ENCODE measurements around the gene SPG21.
"Not testable (repeated sequence)": the region's sequence is repeated elsewhere in the genome, so short reads cannot be mapped to it uniquely, and the experiment has no call there.

SPG21 gene, protein sequence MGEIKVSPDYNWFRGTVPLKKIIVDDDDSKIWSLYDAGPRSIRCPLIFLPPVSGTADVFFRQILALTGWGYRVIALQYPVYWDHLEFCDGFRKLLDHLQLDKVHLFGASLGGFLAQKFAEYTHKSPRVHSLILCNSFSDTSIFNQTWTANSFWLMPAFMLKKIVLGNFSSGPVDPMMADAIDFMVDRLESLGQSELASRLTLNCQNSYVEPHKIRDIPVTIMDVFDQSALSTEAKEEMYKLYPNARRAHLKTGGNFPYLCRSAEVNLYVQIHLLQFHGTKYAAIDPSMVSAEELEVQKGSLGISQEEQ

DNA sequence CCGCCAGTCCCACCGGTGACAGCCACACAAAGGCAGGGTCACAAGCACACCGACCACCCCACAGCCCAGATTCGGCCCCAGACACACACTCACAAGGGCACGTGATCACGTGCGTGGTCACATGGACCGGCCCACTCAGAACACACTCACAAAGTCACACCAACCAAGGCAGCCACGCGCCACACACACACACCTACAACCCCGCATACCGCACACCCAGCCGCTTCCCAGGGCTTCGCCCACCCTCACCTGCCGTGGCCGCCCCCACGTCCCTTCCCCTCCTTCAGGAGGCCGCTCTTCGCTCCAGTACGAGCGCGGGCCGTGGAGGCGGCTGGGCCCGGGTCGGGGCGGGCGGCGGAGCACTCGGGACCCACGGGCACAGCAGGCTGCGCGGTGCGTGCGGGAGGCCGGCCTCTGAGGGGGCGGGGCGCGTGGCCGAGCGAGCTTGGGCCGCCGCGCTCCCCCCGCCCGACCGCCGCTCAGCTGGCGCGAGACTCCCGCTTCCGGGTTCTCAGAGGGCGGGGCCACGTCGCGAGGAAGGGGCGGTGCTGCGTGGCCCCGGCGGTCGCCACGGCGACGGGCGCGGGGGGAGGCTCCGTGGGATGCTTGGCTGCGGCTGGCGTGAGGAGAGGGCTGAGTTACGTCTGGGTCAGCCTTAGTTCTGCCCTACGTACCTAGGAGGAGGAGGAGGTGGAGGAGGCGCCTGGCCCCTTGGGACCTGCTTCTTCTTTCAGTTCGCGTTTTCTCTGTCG is at the start of gene SPG21:
SPG21 (minus strand) TSS at position 499 of the 752 bp plus-strand sequence. CDS start 6,345 bp downstream, outside the sequence.
- in situ Hi-C loops (cut with MboI; ENCODE audit: low pct_unique_long_range_greater_than_20kb, low sequenced_read_pairs), result no loop called here

DNA sequence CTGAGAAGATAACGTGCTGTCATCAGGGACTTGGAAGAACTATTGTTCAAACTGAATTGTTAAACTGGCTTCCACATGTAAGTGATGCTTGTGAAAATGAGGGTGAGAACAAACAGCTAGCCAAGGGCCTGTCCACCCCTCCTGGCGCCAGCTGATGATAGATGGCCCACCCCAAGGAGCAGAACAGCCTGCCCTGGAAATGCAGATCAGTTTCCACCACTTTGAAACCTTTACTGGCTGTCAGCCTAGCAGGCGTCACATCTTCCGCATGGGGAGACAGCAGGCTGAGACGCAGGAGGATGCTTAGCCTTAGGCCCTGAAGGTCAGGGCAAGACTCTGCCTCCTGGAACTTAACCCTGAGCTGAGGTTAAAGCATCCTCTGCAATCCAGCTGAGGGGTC is 49.1 kb upstream of the SPG21 start:
- in situ Hi-C loops (cut with MboI; ENCODE audit: low pct_unique_long_range_greater_than_20kb, low sequenced_read_pairs), result no loop called here
- DNase-seq, result no peak

More for the DNA sequence above, at the start of gene SPG21:
- peak; percentile 99 for DNase-seq

DNA sequence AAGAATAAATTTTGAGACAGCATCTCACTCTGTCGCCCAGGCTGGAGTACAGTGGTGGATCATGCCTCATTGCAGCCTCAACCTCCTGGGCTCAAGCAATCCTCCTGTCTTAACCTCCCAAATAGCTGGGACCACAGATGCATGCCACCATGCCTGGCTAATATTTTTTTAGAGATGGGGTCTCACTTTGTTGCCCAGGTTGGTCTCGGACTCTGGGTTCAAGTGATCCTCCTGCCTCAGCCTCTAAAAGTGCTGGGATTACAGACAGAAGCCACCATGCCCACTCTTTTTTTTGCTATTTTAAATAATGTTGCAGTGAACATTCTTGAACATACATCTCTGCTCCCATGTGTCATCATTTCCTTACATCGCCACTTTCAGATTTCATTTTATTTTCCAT is 48.7 kb upstream of the SPG21 start:
- in situ Hi-C loops (cut with MboI; ENCODE audit: low pct_unique_long_range_greater_than_20kb, low sequenced_read_pairs), result no loop called here
- DNase-seq, result no peak

DNA sequence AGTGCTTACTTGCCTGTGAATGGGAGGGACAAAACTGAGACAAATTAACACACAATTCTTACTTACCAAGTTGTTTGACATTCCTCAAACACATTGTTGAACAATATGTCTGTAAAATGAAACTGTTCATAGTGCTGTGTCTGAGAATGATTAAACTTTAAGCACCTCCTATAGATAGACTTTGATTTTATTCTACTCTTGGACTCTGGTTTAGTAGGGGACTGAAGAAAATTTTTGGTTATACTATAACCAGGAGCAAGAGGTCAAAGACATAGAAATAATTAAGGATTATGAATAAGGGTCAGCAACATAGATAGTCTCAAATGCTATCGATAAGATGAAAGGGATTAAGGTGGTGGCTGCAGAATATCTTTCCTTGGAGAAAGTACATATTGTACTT is 47.6 kb upstream of the SPG21 start:
- DNase-seq, result no peak
- in situ Hi-C loops (cut with MboI; ENCODE audit: low pct_unique_long_range_greater_than_20kb, low sequenced_read_pairs), result no loop called here

DNA sequence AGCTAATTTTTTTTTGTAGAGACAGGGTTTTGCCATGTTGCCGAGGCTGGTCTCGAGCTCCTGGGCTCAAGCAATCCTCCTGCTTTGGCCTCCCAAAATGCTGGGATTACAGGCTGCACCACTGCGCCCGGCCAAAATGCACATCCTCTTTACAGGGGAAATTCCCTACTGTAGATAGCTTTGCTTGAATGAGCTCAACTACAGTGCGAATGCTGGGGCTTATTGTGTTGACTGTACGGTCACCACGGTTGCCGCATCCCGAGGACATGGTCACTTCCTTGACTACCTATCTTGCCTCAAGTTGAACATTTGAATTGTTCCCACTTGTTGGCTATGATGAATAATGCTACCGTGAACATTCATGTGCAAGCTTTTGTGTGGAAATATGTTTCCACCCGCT is 45.0 kb upstream of the SPG21 start:
- DNase-seq, result no peak
- in situ Hi-C loops (cut with MboI; ENCODE audit: low pct_unique_long_range_greater_than_20kb, low sequenced_read_pairs), result no loop called here

DNA sequence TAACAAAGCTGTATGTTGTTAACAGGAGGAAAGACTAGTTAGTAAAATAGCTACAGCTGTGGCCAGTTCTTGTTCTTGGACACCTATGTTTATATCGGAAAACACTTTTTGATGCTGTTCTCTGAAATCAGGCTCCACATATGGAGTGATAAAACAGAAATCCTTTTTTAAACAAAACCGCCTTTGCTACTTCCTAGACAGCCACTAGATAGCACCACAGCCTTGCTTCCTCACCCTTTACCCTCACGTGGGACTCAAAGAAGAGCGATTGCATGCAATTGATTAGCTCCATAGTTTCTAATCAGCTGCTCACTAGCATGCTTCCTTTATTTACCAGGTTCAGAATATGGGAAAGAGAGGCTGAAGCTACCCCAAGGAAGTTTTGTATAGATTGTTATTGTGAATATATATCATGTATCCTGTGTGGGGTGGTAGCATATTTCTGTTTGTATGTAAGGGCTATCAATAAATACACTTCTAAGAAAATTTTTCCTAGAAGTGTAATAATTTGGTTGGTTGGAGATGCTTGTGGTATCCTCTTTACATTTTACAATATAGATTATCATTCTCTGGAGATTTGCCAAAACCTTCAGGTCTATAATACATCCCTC is 44.0 kb upstream of the SPG21 start:
- peak; percentile 77 for DNase-seq
- in situ Hi-C loops (cut with MboI; ENCODE audit: low pct_unique_long_range_greater_than_20kb, low sequenced_read_pairs), result no loop called here

DNA sequence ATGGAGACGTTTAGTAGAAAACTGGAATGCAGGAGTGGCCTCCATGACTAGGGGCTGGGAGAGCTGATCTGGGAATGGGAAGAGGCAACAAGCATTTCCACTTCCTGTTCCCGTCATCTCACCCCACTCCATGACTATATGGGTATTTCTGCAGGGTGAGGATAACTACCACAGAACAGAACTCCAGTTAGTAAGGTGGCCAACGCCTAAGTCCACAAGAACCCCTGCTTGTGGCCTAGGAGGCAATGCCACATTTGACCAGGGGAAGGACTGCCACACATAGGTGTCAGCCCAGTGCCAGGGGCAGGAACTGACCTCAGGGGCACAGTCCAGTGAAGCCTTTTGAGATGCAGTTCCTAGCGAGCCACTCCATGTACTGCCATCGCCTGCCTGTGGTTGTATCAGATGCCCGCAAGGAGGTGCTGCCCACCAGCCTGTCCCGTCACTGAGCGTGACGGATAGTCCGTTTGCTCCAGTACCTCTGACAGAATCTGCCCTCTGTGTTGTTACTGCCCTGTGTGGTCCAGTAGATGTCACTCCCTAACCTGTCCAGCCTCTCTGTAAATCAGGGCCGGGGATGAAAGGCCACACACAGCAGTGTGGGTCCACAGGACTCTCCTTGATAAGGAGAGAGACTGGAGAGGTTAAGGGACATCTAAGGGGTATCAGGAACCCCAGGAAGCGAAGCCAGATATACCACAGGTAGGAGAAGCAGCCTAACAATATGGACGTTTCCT is 43.3 kb upstream of the SPG21 start:
- in situ Hi-C loops (cut with MboI; ENCODE audit: low pct_unique_long_range_greater_than_20kb, low sequenced_read_pairs), result no loop called here
- DNase-seq, result peak; percentile 87

DNA sequence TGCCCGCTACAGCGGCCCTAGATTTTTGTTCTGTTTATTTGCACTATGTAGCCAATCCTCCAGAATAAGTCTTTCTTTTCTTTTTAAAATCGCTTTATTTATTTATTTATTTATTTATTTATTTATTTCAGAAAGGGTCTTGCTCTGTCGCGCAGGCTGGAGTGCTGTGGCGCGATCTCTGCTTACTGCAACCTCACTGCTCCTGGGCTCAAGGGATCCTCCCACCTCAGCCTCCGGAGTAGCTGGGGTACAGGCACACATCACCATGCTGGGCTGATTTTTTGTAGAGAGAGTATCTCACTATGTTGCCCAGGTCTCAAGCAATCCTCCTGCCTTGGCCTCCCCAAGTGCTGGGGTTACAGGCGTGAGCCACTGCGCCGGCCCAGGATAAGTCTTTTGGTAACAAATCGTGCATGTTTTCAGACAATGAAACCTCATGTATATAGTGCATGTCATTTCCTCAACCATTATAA is 40.1 kb upstream of the SPG21 start:
- in situ Hi-C loops (cut with MboI; ENCODE audit: low pct_unique_long_range_greater_than_20kb, low sequenced_read_pairs), result no loop called here
- no peak for DNase-seq

DNA sequence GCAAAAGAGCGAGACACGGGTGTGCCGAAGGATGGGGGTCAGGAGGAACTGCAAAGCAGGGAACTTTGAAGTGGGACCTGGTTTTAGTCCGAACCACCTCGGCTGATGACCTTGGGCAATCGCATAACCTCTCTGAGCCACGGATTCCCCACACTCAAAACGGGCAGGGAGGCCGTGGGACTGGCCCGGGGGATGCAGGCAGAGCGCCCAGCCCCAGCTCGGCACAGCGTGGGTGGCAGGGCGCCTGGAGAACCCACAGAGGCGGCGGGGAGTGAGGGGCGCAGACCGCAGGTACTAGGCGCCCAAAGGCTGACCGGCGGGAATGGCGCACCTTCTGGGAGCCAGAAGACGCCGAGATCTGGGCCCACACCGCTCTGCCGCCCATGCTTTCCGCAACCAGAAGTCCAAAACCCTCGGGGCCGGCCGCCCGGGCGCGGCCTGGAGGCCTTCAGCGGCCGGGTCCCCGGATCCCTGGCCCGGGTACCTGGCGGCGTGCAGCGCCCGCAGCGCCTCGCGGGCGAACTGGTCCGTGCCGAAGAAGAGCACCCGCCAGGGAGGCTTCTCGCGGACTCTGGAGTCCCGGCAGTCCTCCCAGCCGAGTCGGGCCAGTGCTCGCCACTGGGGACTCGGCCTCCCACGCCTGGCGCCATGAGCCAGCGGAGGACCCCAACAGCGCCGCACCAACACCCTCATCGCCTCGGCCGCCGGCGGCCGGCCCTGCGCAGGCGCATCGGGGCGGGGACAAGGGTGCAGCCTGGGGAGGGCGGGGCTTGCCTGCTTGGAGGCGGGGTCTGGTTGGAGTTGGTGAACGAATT is 39.4 kb upstream of the SPG21 start, which contains the start of gene MTFMT:
MTFMT (minus strand) TSS at position 719 of the 815 bp plus-strand sequence; CDS start at position 693, 26 bp downstream.
- DNase-seq, result peak; percentile 90
- in situ Hi-C loops (cut with MboI; ENCODE audit: low pct_unique_long_range_greater_than_20kb, low sequenced_read_pairs), result no loop called here

DNA sequence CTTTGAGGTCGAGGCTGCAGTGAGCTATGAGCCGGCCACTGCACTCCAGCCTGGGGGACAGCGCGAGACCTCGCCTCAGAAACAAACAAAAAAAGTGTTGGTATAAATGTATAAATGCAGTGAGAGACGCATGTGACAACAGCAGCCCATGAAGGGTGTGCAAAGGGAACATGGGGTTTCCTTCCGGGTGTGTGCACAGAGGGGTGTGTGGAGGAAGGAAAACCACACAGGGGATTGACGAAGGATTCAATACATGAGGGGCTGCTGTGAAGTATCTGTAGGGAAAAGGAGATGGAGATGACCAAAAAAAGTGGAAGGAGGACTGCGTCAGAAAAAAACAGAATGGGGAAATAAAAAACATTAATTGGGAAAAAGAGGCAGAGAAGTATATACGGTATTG is 38.6 kb upstream of the SPG21 start:
- in situ Hi-C loops (cut with MboI; ENCODE audit: low pct_unique_long_range_greater_than_20kb, low sequenced_read_pairs), result no loop called here
- peak; percentile 40 for DNase-seq

DNA sequence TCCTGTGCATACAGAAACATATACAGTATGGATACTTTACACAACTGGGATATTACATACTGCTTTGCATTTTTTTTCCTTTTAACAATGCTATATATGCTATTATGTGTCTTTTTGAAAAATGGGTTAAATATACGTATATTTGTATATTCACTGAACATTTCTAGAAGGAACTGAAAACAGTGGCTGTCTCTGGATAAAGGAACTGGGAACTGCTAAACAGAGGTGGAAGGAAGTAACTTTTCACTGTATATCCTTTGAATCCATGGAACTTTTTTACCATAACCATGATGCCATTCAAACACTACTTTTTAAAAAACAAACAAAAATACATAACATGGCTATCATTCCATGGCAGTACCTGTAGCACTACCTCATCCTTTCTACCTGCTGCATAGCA is 37.9 kb upstream of the SPG21 start:
- in situ Hi-C loops (cut with MboI; ENCODE audit: low pct_unique_long_range_greater_than_20kb, low sequenced_read_pairs), result no loop called here

DNA sequence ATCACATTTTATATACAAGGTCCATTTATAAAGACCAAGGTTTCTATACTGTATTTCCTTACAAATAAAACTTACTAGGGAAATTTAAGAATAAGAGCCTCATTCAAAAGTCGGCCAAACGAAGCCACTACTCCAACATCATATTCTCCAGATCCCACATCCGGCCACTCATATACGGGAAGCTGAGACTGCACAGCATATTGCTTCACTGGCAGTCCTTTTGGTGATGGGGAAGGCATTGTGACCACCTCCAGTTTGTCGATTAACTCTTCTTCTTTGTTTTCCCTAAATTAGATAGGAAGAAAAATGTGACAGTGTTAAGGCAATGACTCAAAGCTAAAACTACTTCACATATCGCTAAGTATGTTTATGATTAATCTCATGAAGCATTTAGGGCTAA is 37.0 kb upstream of the SPG21 start:
- in situ Hi-C loops (cut with MboI; ENCODE audit: low pct_unique_long_range_greater_than_20kb, low sequenced_read_pairs), result no loop called here
- no peak for DNase-seq

More for the DNA sequence above, 37.9 kb upstream of the SPG21 start:
- no peak for DNase-seq

DNA sequence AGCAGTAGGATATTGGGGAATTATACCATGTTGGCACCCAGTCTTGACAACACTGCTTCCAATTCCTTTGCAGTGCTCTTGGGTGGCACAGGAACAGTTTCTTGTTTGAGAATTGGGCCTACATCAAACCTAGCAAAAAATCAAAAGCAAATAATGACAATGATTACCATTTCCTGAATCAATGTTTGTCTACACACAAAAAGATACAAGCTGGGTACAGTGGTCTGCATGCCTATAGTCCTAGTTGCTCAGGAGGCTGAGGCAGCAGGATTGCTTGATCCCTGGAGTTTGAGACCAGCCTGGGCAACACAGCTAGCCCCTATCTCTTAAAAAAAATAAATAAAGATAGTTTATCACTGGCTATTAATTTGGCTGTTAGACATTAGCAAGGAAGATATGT is 31.8 kb upstream of the SPG21 start:
- no peak for DNase-seq
- in situ Hi-C loops (cut with MboI; ENCODE audit: low pct_unique_long_range_greater_than_20kb, low sequenced_read_pairs), result no loop called here

DNA sequence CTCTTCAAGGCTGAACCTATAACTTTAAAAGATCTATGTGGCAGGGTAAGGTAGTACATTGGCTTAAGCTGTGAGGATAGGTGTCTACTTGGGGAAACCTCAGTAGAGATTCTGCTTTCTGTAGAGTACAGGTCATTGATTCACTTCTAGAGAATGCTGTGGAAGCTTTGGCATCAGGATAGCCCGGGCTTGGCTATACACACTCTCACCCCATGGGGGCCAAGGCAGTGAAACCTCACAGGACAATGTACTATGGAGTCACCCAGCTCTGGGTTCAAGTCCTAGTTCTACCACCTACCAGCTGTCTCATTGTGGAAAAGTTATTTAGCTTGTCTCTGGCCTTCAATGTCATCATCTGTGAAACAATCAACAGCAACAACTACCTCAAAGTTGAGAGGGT is 30.7 kb upstream of the SPG21 start:
- in situ Hi-C loops (cut with MboI; ENCODE audit: low pct_unique_long_range_greater_than_20kb, low sequenced_read_pairs), result no loop called here
- no peak for DNase-seq

DNA sequence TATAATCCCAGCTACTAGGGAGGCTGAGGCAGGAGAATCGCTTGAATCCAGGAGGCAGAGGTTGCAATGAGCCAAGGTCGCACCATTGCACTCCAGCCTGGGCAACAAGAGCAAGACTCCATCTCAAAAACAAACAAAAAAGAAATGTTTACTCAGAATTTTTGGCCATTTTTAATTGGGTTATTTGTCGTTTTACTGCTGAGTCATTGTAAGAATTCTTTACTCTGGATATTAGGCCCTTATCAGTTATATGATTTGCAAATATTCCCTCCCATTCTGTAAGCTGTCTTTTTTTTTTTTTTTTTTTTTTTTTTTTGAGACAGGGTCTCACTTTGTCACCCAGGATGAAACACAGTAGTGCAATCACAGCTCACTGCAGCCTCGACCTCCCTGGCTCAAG is 21.5 kb upstream of the SPG21 start:
- DNase-seq; in situ Hi-C loops (cut with MboI; ENCODE audit: low pct_unique_long_range_greater_than_20kb, low sequenced_read_pairs): not testable (repeated sequence)

DNA sequence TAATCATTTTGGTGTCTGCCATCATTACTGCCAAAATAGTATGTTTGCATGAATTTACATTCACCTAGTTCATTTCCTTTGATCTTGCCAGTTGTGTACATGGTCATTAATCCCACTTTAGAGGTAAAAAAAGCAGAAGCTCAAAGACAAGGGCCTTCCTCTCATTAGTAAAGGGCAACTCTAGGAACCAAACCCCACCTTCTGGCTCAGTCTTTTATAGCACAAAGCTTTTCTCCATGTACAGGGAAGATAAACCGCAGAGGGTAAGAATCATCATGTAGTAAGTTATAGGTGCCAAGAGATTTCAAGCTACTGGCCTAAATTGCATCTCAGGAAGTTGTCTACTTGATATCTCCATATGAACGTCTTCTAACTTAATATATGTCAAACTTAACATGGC is 19.3 kb upstream of the SPG21 start:
- peak; percentile 78 for DNase-seq
- in situ Hi-C loops (cut with MboI; ENCODE audit: low pct_unique_long_range_greater_than_20kb, low sequenced_read_pairs), result no loop called here

DNA sequence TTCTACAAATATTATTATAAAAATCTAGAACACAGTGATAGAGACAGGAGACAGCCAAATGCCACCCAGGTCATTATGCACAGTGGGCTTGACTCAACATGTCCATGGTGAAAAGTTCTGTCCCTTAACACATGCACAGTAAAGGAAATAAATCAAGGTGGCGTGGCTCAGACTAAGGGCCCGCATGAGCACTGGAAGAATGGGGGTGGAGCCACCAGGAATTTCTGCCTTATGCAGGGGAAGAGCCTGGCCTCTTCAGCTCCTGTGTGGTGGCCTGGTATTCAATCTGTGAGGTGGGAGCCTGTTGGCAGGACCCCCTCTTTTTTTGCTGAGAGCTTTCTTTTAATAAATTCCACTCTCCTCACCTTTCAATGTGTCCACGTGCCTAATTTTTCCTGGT is 17.2 kb upstream of the SPG21 start:
- in situ Hi-C loops (cut with MboI; ENCODE audit: low pct_unique_long_range_greater_than_20kb, low sequenced_read_pairs), result no loop called here
- DNase-seq, result peak; percentile 24

DNA sequence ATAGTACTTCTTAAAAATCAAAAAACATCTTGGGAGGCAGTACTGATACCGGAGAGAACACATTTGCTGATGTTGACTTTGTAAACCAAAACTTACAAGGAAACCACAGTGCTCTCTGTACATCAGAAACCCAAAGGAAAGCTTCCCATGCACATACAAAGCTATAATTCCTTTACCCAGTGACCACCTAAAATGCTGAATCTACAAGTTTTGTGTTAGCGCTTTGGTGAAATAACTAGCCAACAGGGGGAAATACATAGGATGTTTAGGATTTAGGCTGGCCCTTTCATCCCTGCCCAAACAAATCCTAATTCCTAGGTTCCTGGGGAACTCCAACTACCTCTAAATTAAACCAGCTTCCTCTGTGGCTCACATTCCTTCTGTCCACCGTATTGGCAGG is 15.3 kb upstream of the SPG21 start:
- no peak for DNase-seq
- in situ Hi-C loops (cut with MboI; ENCODE audit: low pct_unique_long_range_greater_than_20kb, low sequenced_read_pairs), result no loop called here

Data from KBM-7 (cell line).